GM19467 (cell line): ENCODE data around the gene WDR5B.

Experiments used
- ATAC-seq: cut with Tn5 transposase; IDR thresholded peaks from one replicate; pipeline ENCODE4 v1.9.1; 2021; ENCODE audit warnings: mild to moderate bottlenecking, moderate library complexity; ENCODE audit not compliant: unreplicated experiment

Gene WDR5B

GRCh38 chr3:122410111-122410510 is 5.8 kb downstream of the WDR5B start:
- ATAC-seq = no peak

- no peak for ATAC-seq
These were observed 6.4 kb downstream of the WDR5B start for GRCh38 chr3:122409446-122409845.

- ATAC-seq = no peak
These were observed 7.9 kb downstream of the WDR5B start for GRCh38 chr3:122407946-122408345.

- ATAC-seq = no peak
These were observed 9.7 kb downstream of the WDR5B start for GRCh38 chr3:122406198-122406597.

GRCh38 chr3:122405015-122405414 is 10.8 kb downstream of the WDR5B start:
- ATAC-seq = no peak

GRCh38 chr3:122403489-122403888 is 12.4 kb downstream of the WDR5B start:
- ATAC-seq = no peak

- no peak for ATAC-seq
These were observed 16.9 kb downstream of the WDR5B start for GRCh38 chr3:122398920-122399319.

- no peak for ATAC-seq
These were observed 18.7 kb downstream of the WDR5B start for GRCh38 chr3:122397201-122397600.

GRCh38 chr3:122396511-122396910 is 19.4 kb downstream of the WDR5B start:
- ATAC-seq = no peak

GRCh38 chr3:122395582-122395981 is 20.3 kb downstream of the WDR5B start:
- ATAC-seq = no peak

- no peak for ATAC-seq
These were observed 21.7 kb downstream of the WDR5B start for GRCh38 chr3:122394173-122394572.

- ATAC-seq = no peak
These were observed 22.7 kb downstream of the WDR5B start for GRCh38 chr3:122392868-122393844.

GRCh38 chr3:122391681-122392446 is 24.0 kb downstream of the WDR5B start:
- ATAC-seq = no peak

- ATAC-seq = no peak
These were observed 25.2 kb downstream of the WDR5B start for GRCh38 chr3:122390665-122391064.

GRCh38 chr3:122389892-122390291 is 26.0 kb downstream of the WDR5B start:
- ATAC-seq = no peak

GRCh38 chr3:122389197-122389596 is 26.7 kb downstream of the WDR5B start:
- ATAC-seq = no peak

GRCh38 chr3:122387709-122388108 is 28.2 kb downstream of the WDR5B start:
- no peak for ATAC-seq

GRCh38 chr3:122383771-122384697 is 31.8 kb downstream of the WDR5B start, which contains the start of gene FAM162A:
TSS of gene FAM162A (plus strand) at chr3:122384182. CDS start at chr3:122384266, 84 bp downstream.
- peak; percentile 93 for ATAC-seq

- no peak for ATAC-seq
These were observed 32.8 kb downstream of the WDR5B start, which contains the start of gene MIX23 for GRCh38 chr3:122382888-122383666. TSS of gene MIX23 (minus strand) at chr3:122383231. CDS start at chr3:122383224, 7 bp downstream.

GRCh38 chr3:122377975-122378374 is 37.9 kb downstream of the WDR5B start:
- no peak for ATAC-seq
